IMR-90 (cell line): ENCODE data around the gene OPCML. TPM values are rescaled to one million over a fixed set of nuclear protein-coding genes. Genes with fewer than 3 reads are reported as not detected.

Experiments used
- ATAC-seq: fragments of 200-7000 bp; cut with Tn5 transposase; 2 replicates; pipeline ENCODE4 v1.9.1; 2020; ENCODE audit warnings: low read depth, mild to moderate bottlenecking, moderate library complexity
- BruUV-seq: library from RNA; stranded (reverse); fragments of 400-500 nt; replicated peaks from 2 replicates; lab custom pipeline; 2021; lab: Mats Ljungman, UMichigan
- CTCF ChIA-PET: fragments of 300-600 bp; formaldehyde crosslinking; extraction: SDS; loops from one replicate; lab custom pipeline; 2021; ENCODE audit warnings: antibody characterized with exemption; lab: Yijun Ruan, JAX
- POLR2A ChIA-PET: fragments of 300-600 bp; sonication (Branson Sonifier 250); formaldehyde crosslinking; loops from one replicate; lab custom pipeline; 2022; ENCODE audit warnings: antibody characterized with exemption; ENCODE audit not compliant: unreplicated experiment; lab: Charles Lee
- DNase-seq: peaks from one replicate; pipeline ENCODE4 v3.0.0; 2013
- H2AFZ ChIP-seq: replicated peaks from 2 replicates; pipeline ENCODE3; 2013; ENCODE audit warnings: low read length, mild to moderate bottlenecking; ENCODE audit not compliant: poor library complexity
- H2AK5ac ChIP-seq: 2 replicates; pipeline ENCODE4 v1.6.1; 2013; ENCODE audit warnings: low read depth, low read length, inconsistent platforms
- H2AK9ac ChIP-seq: replicated peaks from 2 replicates; pipeline ENCODE3; 2013; ENCODE audit warnings: mild to moderate bottlenecking, low read depth, low read length, moderate library complexity; ENCODE audit not compliant: poor library complexity
- H2BK120ac ChIP-seq: 2 replicates; pipeline ENCODE4 v1.6.1; 2013; ENCODE audit warnings: low read depth, low read length, inconsistent platforms
- H2BK15ac ChIP-seq: 3 replicates; pipeline ENCODE4 v1.6.1; 2013; ENCODE audit warnings: low read depth, low read length, inconsistent platforms
- H2BK20ac ChIP-seq: 2 replicates; pipeline ENCODE4 v1.6.1; 2013; ENCODE audit warnings: low read depth, mild to moderate bottlenecking, inconsistent platforms, low read length, moderate library complexity
- H2BK5ac ChIP-seq: 2 replicates; pipeline ENCODE4 v1.6.1; 2013; ENCODE audit warnings: mild to moderate bottlenecking, low read depth, low read length, inconsistent platforms; ENCODE audit not compliant: poor library complexity, severe bottlenecking
- H3K14ac ChIP-seq: replicated peaks from 2 replicates; pipeline ENCODE4 v1.6.1; 2013; ENCODE audit warnings: low read depth, low read length, inconsistent platforms
- H3K18ac ChIP-seq: 2 replicates; pipeline ENCODE4 v1.6.1; 2013; ENCODE audit warnings: low read depth, low read length, control low read depth
- H3K23ac ChIP-seq: 2 replicates; pipeline ENCODE4 v1.6.1; 2013; ENCODE audit warnings: low read depth, low read length, inconsistent platforms
- H3K27ac ChIP-seq: 2 replicates; pipeline ENCODE4 v1.5.1; 2013; ENCODE audit warnings: mild to moderate bottlenecking, control low read depth, low read length; ENCODE audit not compliant: insufficient read depth
- H3K27me3 ChIP-seq: 2 replicates; pipeline ENCODE4 v1.6.1; 2013; ENCODE audit warnings: low read length; ENCODE audit not compliant: control insufficient read depth, insufficient read depth
- H3K36me3 ChIP-seq: 2 replicates; pipeline ENCODE4 v1.6.1; 2013; ENCODE audit warnings: low read length, mixed read lengths; ENCODE audit not compliant: control insufficient read depth, insufficient read depth
- H3K4ac ChIP-seq: 2 replicates; pipeline ENCODE4 v1.6.1; 2013; ENCODE audit warnings: low read depth, low read length, inconsistent platforms
- H3K4me1 ChIP-seq: 2 replicates; pipeline ENCODE4 v1.6.1; 2013; ENCODE audit warnings: low read length, mixed read lengths; ENCODE audit not compliant: control insufficient read depth, insufficient read depth
- H3K4me2 ChIP-seq: 2 replicates; pipeline ENCODE4 v1.6.1; 2013; ENCODE audit warnings: low read depth, mild to moderate bottlenecking, control low read depth, low read length, moderate library complexity
- H3K4me3 ChIP-seq: 2 replicates; pipeline ENCODE4 v1.5.1; 2013; ENCODE audit warnings: low read depth, mild to moderate bottlenecking, control low read depth, low read length, moderate library complexity; ENCODE audit not compliant: insufficient read depth
- H3K56ac ChIP-seq: 2 replicates; pipeline ENCODE4 v1.6.1; 2013; ENCODE audit warnings: low read length, inconsistent platforms; ENCODE audit not compliant: insufficient read depth; ENCODE audit errors: extremely low read depth
- H3K79me1 ChIP-seq, 2 experiments: 2 replicates each; pipeline ENCODE4 v1.6.1; 2013; ENCODE audit warnings: low read length in 2 of 2, inconsistent platforms in 1 of 2, low read depth in 1 of 2
- H3K9ac ChIP-seq: 2 replicates; pipeline ENCODE4 v1.6.1; 2013; ENCODE audit warnings: low read depth, low read length, control low read depth
- H3K9me1 ChIP-seq: 2 replicates; pipeline ENCODE4 v1.6.1; 2013; ENCODE audit warnings: low read length, inconsistent platforms; ENCODE audit not compliant: insufficient read depth
- H3K9me3 ChIP-seq: 2 replicates; pipeline ENCODE4 v1.6.1; 2013; ENCODE audit warnings: low read length; ENCODE audit not compliant: control insufficient read depth, insufficient read depth
- H4K20me1 ChIP-seq: 2 replicates; pipeline ENCODE4 v1.6.1; 2013; ENCODE audit warnings: low read length, inconsistent platforms; ENCODE audit not compliant: insufficient read depth
- H4K5ac ChIP-seq: 2 replicates; pipeline ENCODE4 v1.6.1; 2013; ENCODE audit warnings: mild to moderate bottlenecking, low read depth, low read length, control low read depth
- H4K8ac ChIP-seq, 2 experiments: 2 replicates each; pipeline ENCODE4 v1.6.1; 2013; ENCODE audit warnings: low read depth in 2 of 2, low read length in 2 of 2, control low read depth in 1 of 2, inconsistent platforms in 1 of 2
- H4K91ac ChIP-seq: 2 replicates; pipeline ENCODE4 v1.6.1; 2013; ENCODE audit warnings: low read depth, low read length, inconsistent platforms; ENCODE audit not compliant: insufficient read depth
- CEBPB ChIP-seq: IDR thresholded peaks from 2 replicates; pipeline ENCODE4 v1.6.1; 2012; ENCODE audit warnings: low read depth, low read length, improper control_type of control experiment
- NFE2L2 ChIP-seq: fragments of 150-350 bp; IDR thresholded peaks from 2 replicates; pipeline ENCODE4 v1.6.1; 2016; ENCODE audit warnings: low read depth, mild to moderate bottlenecking, low read length
- SMC3 ChIP-seq: fragments of 150-350 bp; IDR thresholded peaks from 2 replicates; pipeline ENCODE4 v1.6.1; 2016; ENCODE audit warnings: low read depth, mild to moderate bottlenecking, antibody characterized with exemption, low read length, moderate library complexity
- WGBS, 2 experiments: methylation state at CpG; one replicate each; pipeline versions ENCODE4 v1.1.5 to v1.1.7; 2013; ENCODE audit warnings: missing lambda C conversion rate in 2 of 2; ENCODE audit not compliant: insufficient read length in 1 of 2; ENCODE audit errors: extremely low coverage in 2 of 2; 5-methylcytosine and 5-hydroxymethylcytosine counted together
- dilution Hi-C: fragments of 300-500 bp; cut with HindIII; formaldehyde crosslinking; loops from one replicate; pipeline ENCODE4 v1.14.3; 2018; ENCODE audit warnings: low sequenced_read_pairs; ENCODE audit not compliant: unreplicated experiment
- in situ Hi-C: fragments of 300-500 bp; cut with MboI; formaldehyde crosslinking; loops from 3 replicates; pipeline ENCODE4 v1.14.3; 2019; ENCODE audit warnings: low sequenced_read_pairs, inconsistent platforms, mixed read lengths
- intact Hi-C: fragments of 100-400 bp; cut with micrococcal nuclease; formaldehyde crosslinking; loops from 2 replicates; pipeline ENCODE4 v1.10.0; 2022
- polyA plus RNA-seq, 3 experiments: library from polyadenylated mRNA; depleted of rRNA; stranded (reverse); fragments of >200 nt; gene quantifications; 2 replicates each; pipeline ENCODE4 v1.2.3, GENCODE V29; 2012; ENCODE audit warnings: low replicate concordance in 1 of 3
- total RNA-seq: library from RNA; depleted of rRNA; stranded (reverse); fragments of >200 nt; gene quantifications from 2 replicates; pipeline ENCODE4 v1.2.3, GENCODE V29; 2012
- TF ChIP-seq, protein P1 (sequence below): fragments of 150-350 bp; IDR thresholded peaks from 2 replicates; pipeline ENCODE4 v1.6.1; 2016; ENCODE audit warnings: low read depth, mild to moderate bottlenecking, low read length, moderate library complexity, borderline replicate concordance
- TF ChIP-seq, protein P2 (sequence below): fragments of 150-350 bp; IDR thresholded peaks from 2 replicates; pipeline ENCODE4 v1.6.1; 2017; ENCODE audit warnings: mild to moderate bottlenecking, antibody characterized with exemption, low read length, low read depth

OPCML gene
- total and polyA plus RNA-seq, 2 of the 4 experiments (the other 2 are of a cell fraction) = under 0.01 to 2.6 TPM

DNA sequence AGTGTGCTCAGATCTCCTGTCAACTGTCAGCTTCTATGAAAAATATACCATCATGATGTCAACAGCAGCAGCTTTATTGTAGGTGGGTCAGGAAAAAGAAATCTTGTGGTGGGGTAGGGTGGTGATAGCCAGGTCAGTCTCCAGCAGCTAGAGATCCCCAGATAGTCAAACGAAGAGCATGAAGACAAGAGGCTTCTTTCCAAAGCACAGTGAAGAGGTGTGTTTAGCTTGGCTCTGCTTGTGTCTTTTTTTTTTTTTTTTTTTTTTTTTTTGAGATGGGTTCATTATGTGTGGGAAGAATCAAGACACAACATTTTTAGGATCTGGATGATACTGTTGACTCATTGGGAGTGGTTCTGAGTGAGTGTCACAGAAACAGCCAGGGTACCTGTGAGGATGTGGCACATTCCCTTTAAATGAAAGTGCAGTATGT, 1086.4 kb downstream of the OPCML start:
- H2AK9ac ChIP-seq = no peak overlapping the region
- ATAC-seq (no peak), DNase-seq (no peak)
- no peak overlapping the region for H3K9ac ChIP-seq
- no peak overlapping the region for H3K18ac ChIP-seq
- BruUV-seq = no TSS peak
- H3K27me3 ChIP-seq = no peaks in the 10 kb centered on the region
- in situ Hi-C loops = no loop called here
- no peak overlapping the region for H3K27ac ChIP-seq
- ChIA-PET CTCF (no interaction called here), POLR2A (no interaction called here)
- H4K20me1 ChIP-seq = no peaks in the 10 kb centered on the region
- H2BK5ac ChIP-seq = no peak overlapping the region
- H2BK20ac ChIP-seq = no peak overlapping the region
- no peak overlapping the region for H3K14ac ChIP-seq
- intact Hi-C loops = no loop called here
- no peak overlapping the region for H4K91ac ChIP-seq
- no peak overlapping the region for H3K4me3 ChIP-seq
- TF ChIP-seq, protein P1, sequence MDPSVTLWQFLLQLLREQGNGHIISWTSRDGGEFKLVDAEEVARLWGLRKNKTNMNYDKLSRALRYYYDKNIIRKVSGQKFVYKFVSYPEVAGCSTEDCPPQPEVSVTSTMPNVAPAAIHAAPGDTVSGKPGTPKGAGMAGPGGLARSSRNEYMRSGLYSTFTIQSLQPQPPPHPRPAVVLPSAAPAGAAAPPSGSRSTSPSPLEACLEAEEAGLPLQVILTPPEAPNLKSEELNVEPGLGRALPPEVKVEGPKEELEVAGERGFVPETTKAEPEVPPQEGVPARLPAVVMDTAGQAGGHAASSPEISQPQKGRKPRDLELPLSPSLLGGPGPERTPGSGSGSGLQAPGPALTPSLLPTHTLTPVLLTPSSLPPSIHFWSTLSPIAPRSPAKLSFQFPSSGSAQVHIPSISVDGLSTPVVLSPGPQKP = no peak
- TF ChIP-seq, protein P2, sequence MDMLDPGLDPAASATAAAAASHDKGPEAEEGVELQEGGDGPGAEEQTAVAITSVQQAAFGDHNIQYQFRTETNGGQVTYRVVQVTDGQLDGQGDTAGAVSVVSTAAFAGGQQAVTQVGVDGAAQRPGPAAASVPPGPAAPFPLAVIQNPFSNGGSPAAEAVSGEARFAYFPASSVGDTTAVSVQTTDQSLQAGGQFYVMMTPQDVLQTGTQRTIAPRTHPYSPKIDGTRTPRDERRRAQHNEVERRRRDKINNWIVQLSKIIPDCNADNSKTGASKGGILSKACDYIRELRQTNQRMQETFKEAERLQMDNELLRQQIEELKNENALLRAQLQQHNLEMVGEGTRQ = no peak
- no peak for TF ChIP-seq SMC3
- TF ChIP-seq CEBPB = no peak
- TF ChIP-seq NFE2L2 = no peak
- no peak overlapping the region for H2AFZ ChIP-seq
- H4K8ac ChIP-seq = no peak overlapping the region
- H3K4me2 ChIP-seq = no peak overlapping the region
- H3K9me1 ChIP-seq = no peaks in the 10 kb centered on the region
- no peak overlapping the region for H3K56ac ChIP-seq
- no peak overlapping the region for H2AK5ac ChIP-seq
- H3K23ac ChIP-seq = no peak overlapping the region
- no peaks in the 10 kb centered on the region for H3K79me1 ChIP-seq
- 33% methylated on average over 1 of the region's 1 CpG; no CpG with 5 or more reads in 1 of the 2 experiments for WGBS, 2 experiments
- H4K5ac ChIP-seq = no peak overlapping the region
- dilution Hi-C loops = no loop called here
- no peaks in the 10 kb centered on the region for H3K9me3 ChIP-seq
- no peaks in the 10 kb centered on the region for H3K36me3 ChIP-seq
- H2BK15ac ChIP-seq = no peak overlapping the region
- no peak overlapping the region for H2BK120ac ChIP-seq
- H3K4ac ChIP-seq = no peak overlapping the region
- H3K4me1 ChIP-seq = no peaks in the 10 kb centered on the region
